Heart left ventricle (tissue), 16 donors: ENCODE results near the gene MARK4. TPM values are rescaled to one million over a fixed set of nuclear protein-coding genes. Genes with fewer than 3 reads are reported as not detected.
"Not testable (repeated sequence)": the region's sequence is repeated elsewhere in the genome, so short reads cannot be mapped to it uniquely, and the experiment has no call there.

Experiments
- ATAC-seq, 4 donors: fragments of 200-7000 bp; cut with Tn5 transposase; one replicate each; pipeline ENCODE4 v1.9.1; 2020 to 2022; ENCODE audit warnings: moderate library complexity in 4 of 4, mild to moderate bottlenecking in 3 of 4, moderate number of reproducible peaks in 1 of 4
- DNase-seq, 5 donors: peaks; one replicate each; pipeline ENCODE4 v3.0.0-alpha.2; 2020
- H3K27ac ChIP-seq, 12 donors: fragments of 200-600 bp; sonication (generic) in 4 of 12; one replicate each; pipeline versions ENCODE4 v1.5.0 to v1.8.0; 2016 to 2022; ENCODE audit warnings: mild to moderate bottlenecking in 2 of 12
- H3K27me3 ChIP-seq, 9 donors: fragments of 200-600 bp; sonication (generic) in 2 of 9; one replicate each; pipeline versions ENCODE4 v1.5.1 to v1.8.0; 2016 to 2022; ENCODE audit warnings: mild to moderate bottlenecking in 3 of 9
- H3K36me3 ChIP-seq, 9 donors: fragments of 200-600 bp; sonication (generic) in 2 of 9; one replicate each; pipeline versions ENCODE4 v1.5.0 to v1.8.0; 2018 to 2022; ENCODE audit warnings: mild to moderate bottlenecking in 2 of 9
- H3K4me1 ChIP-seq, 12 donors: fragments of 200-600 bp; sonication (generic) in 4 of 12; one replicate each; pipeline versions ENCODE4 v1.5.0 to v1.8.0; 2016 to 2022; ENCODE audit warnings: mild to moderate bottlenecking in 3 of 12
- H3K4me3 ChIP-seq, 12 donors: fragments of 200-600 bp; sonication (generic) in 4 of 12; one replicate each; pipeline versions ENCODE4 v1.5.0 to v1.8.0; 2017 to 2022; ENCODE audit warnings: mild to moderate bottlenecking in 9 of 12, moderate library complexity in 4 of 12
- H3K9me3 ChIP-seq, 12 donors: fragments of 200-600 bp; sonication (generic) in 4 of 12; one replicate each; pipeline versions ENCODE4 v1.5.0 to v1.8.0; 2016 to 2022; ENCODE audit warnings: mild to moderate bottlenecking in 1 of 12
- CTCF ChIP-seq, 12 donors: fragments of 200-600 bp; sonication (generic) in 4 of 12; IDR thresholded peaks; one replicate each; pipeline versions ENCODE4 v1.5.0 to v1.8.0; 2018 to 2022; ENCODE audit warnings: antibody characterized with exemption in 12 of 12, mild to moderate bottlenecking in 5 of 12
- POLR2A ChIP-seq, 2 donors: fragments of 450-650 bp; IDR thresholded peaks; one replicate each; pipeline ENCODE4 v1.6.1; 2017; ENCODE audit warnings: antibody characterized with exemption in 2 of 2, mild to moderate bottlenecking in 2 of 2, moderate library complexity in 2 of 2
- WGBS, 4 donors: extraction: QIAGEN DNeasy Blood & Tissue Kit in 2 of 4; methylation state at CpG; one replicate each; pipeline versions ENCODE4 v1.1.5 to v1.1.7; 2013 to 2018; 5-methylcytosine and 5-hydroxymethylcytosine counted together
- intact Hi-C, 10 donors: fragments of 100-400 bp; cut with DNase I; formaldehyde crosslinking; loops; one replicate each; pipeline versions ENCODE4 v1.11.1 to v1.14.2; 2022
- polyA plus RNA-seq, 2 donors: library from polyadenylated mRNA; stranded (reverse); fragments of 200-250 nt; gene quantifications; one replicate each; pipeline ENCODE4 v1.2.3, GENCODE V29; 2013
- total RNA-seq, 9 donors: library from RNA; depleted of rRNA in 2 of 9; stranded (reverse); fragments of >200 nt in 2 of 9; fragmentation: NEBNext Ultra II Directional in 3 of 9; extraction: Animal tissue kit (Norgen Biotek cat#: 25700) in 3 of 9; gene quantifications; one replicate each; pipeline versions ENCODE4 v1.1.0 to v1.2.4, GENCODE V29; 2016 to 2023
- donor health status: ischemic (EF 13 %, LVEDD 7.1; RV severe dilation, severe dysfunction).
- donor health status: healthy with polysubstance abuse.
- donor health status: DM: no; HTN: yes; CAD: no.
- donor health status: DM: no; HTN: no; CAD: no.
- donor health status: ischemic (EF 25% LVEDD 6.9; RV normal size, moderate dysfunction).
- donor health status: ischemic (EF 25% LVEDD 5.7; RV mildly dilated, moderate dysfunction).
- donor health status: healthy.
- donor health status: DM: yes; HTN: yes; CAD: no.
- donor health status: ischemic (EF 35%, LVEDD 5.7; RV mildly dilated, moderate dysfunction).
- donor health status: nonischemic (EF 11% LVEDD 7.7; RV severe dilation, severe dysfunction).
- donor health status: DM: yes; HTN: yes; CAD: no.
- donor health status: PGD.
- donor health status: ischemic (EF 29% LVEDD 5.4; RV normal size, mild dysfunction).
- donor health status: nonischemic (EF 23%, LVEDD 6.1; RV moderate dilation, normal function).

The MARK4 gene
- total and polyA plus RNA-seq, 11 donors, result 18.0 to 46.9 (median 28.6) TPM

- no peak overlapping the region for H3K4me3 ChIP-seq
- DNase-seq (peak in 1 of 5 donors; percentile 26), ATAC-seq (no peak)
- no peak for TF ChIP-seq POLR2A (IDR thresholded peaks at IDR 0.05)
- TF ChIP-seq CTCF (IDR thresholded peaks at IDR 0.05), result no peak
- H3K27me3 ChIP-seq, result no peaks in the 10 kb centered on the region
- peaks cover 0 to 12% (median 0%) of the 10 kb centered on the region in 12 donors for H3K4me1 ChIP-seq
- intact Hi-C loops, result no loop called here
- WGBS, 4 donors, result 15 to 26% (median 23%) methylated on average over 5 of the region's 5 CpGs
- peaks cover 0 to 7% (median 0%) of the 10 kb centered on the region in 12 donors for H3K9me3 ChIP-seq
- no peak overlapping the region for H3K27ac ChIP-seq
- peaks cover 0 to 51% (median 29%) of the 10 kb centered on the region in 9 donors for H3K36me3 ChIP-seq
These were observed 54.4 kb downstream of the MARK4 start for GRCh38 chr19:45305421-45305820.

GRCh38 chr19:45306040-45306439 lies 55.0 kb downstream of the MARK4 start:
- WGBS, 4 donors, result 53 to 58% (median 54%) methylated on average over 9 of the region's 9 CpGs
- DNase-seq, result peak in 1 of 5 donors; percentile 4
- Histone ChIP-seq H3K4me1 (peaks cover 0 to 13% (median 0%) of the 10 kb centered on the region in 12 donors), H3K36me3 (peaks cover 0 to 54% (median 29%) of the 10 kb centered on the region in 9 donors), H3K9me3 (peaks cover 0 to 7% (median 0%) of the 10 kb centered on the region in 12 donors), H3K27me3 (no peaks in the 10 kb centered on the region), H3K27ac (no peak overlapping the region), H3K4me3 (no peak overlapping the region)
- TF ChIP-seq CTCF (IDR thresholded peaks at IDR 0.05), result no peak
- TF ChIP-seq POLR2A (IDR thresholded peaks at IDR 0.05), result no peak
- intact Hi-C loops, result no loop called here
- no peak for ATAC-seq

GRCh38 chr19:45306518-45307027 lies 55.5 kb downstream of the MARK4 start:
- no peak overlapping the region for H3K27ac ChIP-seq
- peak in 1 of 5 donors; percentile 35 for DNase-seq
- intact Hi-C loops, result no loop called here
- peaks cover 0 to 7% (median 0%) of the 10 kb centered on the region in 12 donors for H3K9me3 ChIP-seq
- no peaks in the 10 kb centered on the region for H3K27me3 ChIP-seq
- H3K36me3 ChIP-seq, result peaks cover 0 to 59% (median 29%) of the 10 kb centered on the region in 9 donors
- TF ChIP-seq CTCF (IDR thresholded peaks at IDR 0.05), result no peak
- no peak for TF ChIP-seq POLR2A (IDR thresholded peaks at IDR 0.05)
- H3K4me1 ChIP-seq, result peaks cover 0 to 18% (median 1%) of the 10 kb centered on the region in 12 donors
- peak in 1 of 4 donors; percentile 5 for ATAC-seq
- 72 to 76% (median 74%) methylated on average over 18 of the region's 18 CpGs for WGBS, 4 donors
- H3K4me3 ChIP-seq, result no peak overlapping the region

- DNase-seq, result no peak
- Histone ChIP-seq H3K27ac (peak overlapping the region in 1 of 12 donors; percentile 42), H3K9me3 (peaks cover 0 to 7% (median 0%) of the 10 kb centered on the region in 12 donors), H3K4me3 (no peak overlapping the region), H3K36me3 (peaks cover 0 to 67% (median 27%) of the 10 kb centered on the region in 9 donors), H3K4me1 (peaks cover 0 to 26% (median 4%) of the 10 kb centered on the region in 12 donors), H3K27me3 (no peaks in the 10 kb centered on the region)
- WGBS, 4 donors, result 88 to 90% (median 89%) methylated on average over 16 to 19 of the region's 19 CpGs
- no peak for TF ChIP-seq CTCF (IDR thresholded peaks at IDR 0.05)
- TF ChIP-seq POLR2A (IDR thresholded peaks at IDR 0.05), result no peak
- intact Hi-C loops, result no loop called here
- no peak for ATAC-seq
These were observed 56.3 kb downstream of the MARK4 start for GRCh38 chr19:45307361-45307760.

GRCh38 chr19:45309322-45309721 lies 58.3 kb downstream of the MARK4 start:
- peak overlapping the region in 3 of 12 donors; percentile 38 to 46 (median 41) for H3K27ac ChIP-seq
- WGBS, 4 donors, result 90 to 94% (median 94%) methylated on average over 8 of the region's 8 CpGs
- peaks cover 0 to 36% (median 4%) of the 10 kb centered on the region in 12 donors for H3K4me1 ChIP-seq
- ATAC-seq, H3K9me3 ChIP-seq, H3K27me3 ChIP-seq, H3K4me3 ChIP-seq, DNase-seq, intact Hi-C loops: not testable (repeated sequence)
- peaks cover 0 to 87% (median 30%) of the 10 kb centered on the region in 9 donors for H3K36me3 ChIP-seq
